ENCODE measurements around the gene SUB1. TPM values are rescaled to one million over a fixed set of nuclear protein-coding genes. Genes with fewer than 3 reads are reported as not detected.

Gene SUB1
- total and polyA plus RNA-seq, 8 donors, result 42.0 to 198 (median 119) TPM

GRCh38 chr5:32621256-32621655 lies 35.9 kb downstream of the SUB1 start:
- H3K36me3 ChIP-seq, result no peaks in the 10 kb centered on the region
- no peak overlapping the region for H3K4me3 ChIP-seq
- H3K27ac ChIP-seq, result no peak overlapping the region
- WGBS, 5 donors, result 71 to 84% (median 77%) methylated on average over 7 to 8 of the region's 8 CpGs
- intact Hi-C loops (cut with DNase I; ENCODE audit: low total_unique reads), result no loop called here
- H3K4me1 ChIP-seq, result no peaks in the 10 kb centered on the region
- no peaks in the 10 kb centered on the region for H3K9me3 ChIP-seq
- TF ChIP-seq CTCF (IDR thresholded peaks at IDR 0.05) (no peak), POLR2A (IDR thresholded peaks at IDR 0.05) (no peak), EP300 (IDR thresholded peaks at IDR 0.05) (no peak), POLR2AphosphoS5 (IDR thresholded peaks at IDR 0.05) (no peak)
- no peaks in the 10 kb centered on the region for H3K27me3 ChIP-seq
- no peak for DNase-seq

- intact Hi-C loops (cut with DNase I; ENCODE audit: low total_unique reads), result no loop called here
- no peak for DNase-seq
- WGBS, 5 donors, result 61 to 69% (median 64%) methylated on average over 3 of the region's 3 CpGs
- no peaks in the 10 kb centered on the region for H3K36me3 ChIP-seq
- no peak overlapping the region for H3K27ac ChIP-seq
- no peak overlapping the region for H3K4me3 ChIP-seq
- no peaks in the 10 kb centered on the region for H3K27me3 ChIP-seq
- no peaks in the 10 kb centered on the region for H3K9me3 ChIP-seq
- H3K4me1 ChIP-seq, result no peaks in the 10 kb centered on the region
- TF ChIP-seq CTCF (IDR thresholded peaks at IDR 0.05), result no peak
- TF ChIP-seq POLR2AphosphoS5 (IDR thresholded peaks at IDR 0.05), result no peak
- TF ChIP-seq POLR2A (IDR thresholded peaks at IDR 0.05), result no peak
- no peak for TF ChIP-seq EP300 (IDR thresholded peaks at IDR 0.05)
These were observed 39.7 kb downstream of the SUB1 start for GRCh38 chr5:32625106-32625505.

GRCh38 chr5:32625547-32625946 lies 40.2 kb downstream of the SUB1 start:
- DNase-seq, result no peak
- Histone ChIP-seq H3K36me3 (no peaks in the 10 kb centered on the region), H3K9me3 (no peaks in the 10 kb centered on the region), H3K4me1 (no peaks in the 10 kb centered on the region), H3K4me3 (no peak overlapping the region), H3K27ac (no peak overlapping the region), H3K27me3 (no peaks in the 10 kb centered on the region)
- no peak for TF ChIP-seq CTCF (IDR thresholded peaks at IDR 0.05)
- no peak for TF ChIP-seq POLR2AphosphoS5 (IDR thresholded peaks at IDR 0.05)
- TF ChIP-seq EP300 (IDR thresholded peaks at IDR 0.05), result no peak
- TF ChIP-seq POLR2A (IDR thresholded peaks at IDR 0.05), result no peak
- intact Hi-C loops (cut with DNase I; ENCODE audit: low total_unique reads), result no loop called here
- 85 to 93% (median 89%) methylated on average over 5 of the region's 5 CpGs for WGBS, 5 donors

GRCh38 chr5:32627219-32627870 lies 42.0 kb downstream of the SUB1 start:
- WGBS, 5 donors, result 76 to 94% (median 88%) methylated on average over 5 of the region's 5 CpGs
- no peaks in the 10 kb centered on the region for H3K4me1 ChIP-seq
- H3K9me3 ChIP-seq, result no peaks in the 10 kb centered on the region
- no peak for DNase-seq
- TF ChIP-seq POLR2A (IDR thresholded peaks at IDR 0.05) (no peak), POLR2AphosphoS5 (IDR thresholded peaks at IDR 0.05) (no peak), CTCF (IDR thresholded peaks at IDR 0.05) (no peak), EP300 (IDR thresholded peaks at IDR 0.05) (no peak)
- intact Hi-C loops (cut with DNase I; ENCODE audit: low total_unique reads), result no loop called here
- no peaks in the 10 kb centered on the region for H3K27me3 ChIP-seq
- H3K27ac ChIP-seq, result no peak overlapping the region
- no peak overlapping the region for H3K4me3 ChIP-seq
- no peaks in the 10 kb centered on the region for H3K36me3 ChIP-seq
